ENCODE measurements around the gene PFKFB2. TPM values are rescaled to one million over a fixed set of nuclear protein-coding genes. Genes with fewer than 3 reads are reported as not detected.

PFKFB2 gene
- total RNA-seq, 1 donor from 2014 or later: 107 TPM

GRCh38 chr1:207112616-207113296, 59.7 kb downstream of the PFKFB2 start:
- no peaks in the 10 kb centered on the region for H3K9me3 ChIP-seq (replicated peaks)
- H3K36me3 ChIP-seq: no peaks in the 10 kb centered on the region
- peaks cover 13% of the 10 kb centered on the region for H3K27me3 ChIP-seq (ENCODE audit: low read depth)
- H3K27ac ChIP-seq (replicated peaks): no peak overlapping the region
- intact Hi-C loops (cut with micrococcal nuclease): no loop called here
- H3K4me1 ChIP-seq: no peaks in the 10 kb centered on the region
- DNase-seq: no peak
- H3K4me3 ChIP-seq: no peak overlapping the region
- TF ChIP-seq CTCF (IDR thresholded peaks at IDR 0.05; ENCODE audit: borderline replicate concordance): no peak

- Histone ChIP-seq H3K9me3 (replicated peaks) (no peaks in the 10 kb centered on the region), H3K36me3 (no peaks in the 10 kb centered on the region), H3K4me3 (no peak overlapping the region), H3K27ac (replicated peaks) (no peak overlapping the region), H3K27me3 (ENCODE audit: low read depth) (no peaks in the 10 kb centered on the region), H3K4me1 (no peaks in the 10 kb centered on the region)
- intact Hi-C loops (cut with micrococcal nuclease): no loop called here
- no peak for TF ChIP-seq CTCF (IDR thresholded peaks at IDR 0.05; ENCODE audit: borderline replicate concordance)
- DNase-seq: no peak
These were observed 62.2 kb downstream of the PFKFB2 start for GRCh38 chr1:207115269-207115668.

- intact Hi-C loops (cut with micrococcal nuclease): no loop called here
- peaks cover 30% of the 10 kb centered on the region for H3K9me3 ChIP-seq (replicated peaks)
- H3K27ac ChIP-seq (replicated peaks): no peak overlapping the region
- H3K36me3 ChIP-seq: no peaks in the 10 kb centered on the region
- H3K4me3 ChIP-seq: no peak overlapping the region
- DNase-seq: no peak
- no peaks in the 10 kb centered on the region for H3K4me1 ChIP-seq
- no peaks in the 10 kb centered on the region for H3K27me3 ChIP-seq (ENCODE audit: low read depth)
- TF ChIP-seq CTCF (IDR thresholded peaks at IDR 0.05; ENCODE audit: borderline replicate concordance): no peak
These were observed 71.3 kb downstream of the PFKFB2 start for GRCh38 chr1:207124389-207124788.

- TF ChIP-seq CTCF (IDR thresholded peaks at IDR 0.05; ENCODE audit: borderline replicate concordance): no peak
- DNase-seq: no peak
- intact Hi-C loops (cut with micrococcal nuclease): no loop called here
- H3K27ac ChIP-seq (replicated peaks): no peak overlapping the region
- no peaks in the 10 kb centered on the region for H3K27me3 ChIP-seq (ENCODE audit: low read depth)
- H3K36me3 ChIP-seq: no peaks in the 10 kb centered on the region
- no peaks in the 10 kb centered on the region for H3K4me1 ChIP-seq
- H3K4me3 ChIP-seq: no peak overlapping the region
- H3K9me3 ChIP-seq (replicated peaks): peaks cover 56% of the 10 kb centered on the region
These were observed 75.4 kb downstream of the PFKFB2 start for GRCh38 chr1:207128336-207128921.

GRCh38 chr1:207129053-207129452, 76.0 kb downstream of the PFKFB2 start:
- intact Hi-C loops (cut with micrococcal nuclease): no loop called here
- no peak for TF ChIP-seq CTCF (IDR thresholded peaks at IDR 0.05; ENCODE audit: borderline replicate concordance)
- peaks cover 56% of the 10 kb centered on the region for H3K9me3 ChIP-seq (replicated peaks)
- DNase-seq: no peak
- H3K27me3 ChIP-seq (ENCODE audit: low read depth): no peaks in the 10 kb centered on the region
- H3K4me1 ChIP-seq: no peaks in the 10 kb centered on the region
- H3K36me3 ChIP-seq: no peaks in the 10 kb centered on the region
- no peak overlapping the region for H3K27ac ChIP-seq (replicated peaks)
- no peak overlapping the region for H3K4me3 ChIP-seq

Other genes starting within 250 kb of the PFKFB2 start
- gene IL20, start 187.7 kb upstream of the PFKFB2 start, total RNA-seq: not detected
- gene IL24, start 155.8 kb upstream of the PFKFB2 start, total RNA-seq: not detected
- gene FCMR, start 131.3 kb upstream of the PFKFB2 start, total RNA-seq: 3.3 TPM
- gene PIGR, start 106.8 kb upstream of the PFKFB2 start, total RNA-seq: 0.91 TPM
- not detected for gene FCAMR, start 82.8 kb upstream of the PFKFB2 start, total RNA-seq
- 0.74 TPM for gene C1orf116, start 20.5 kb upstream of the PFKFB2 start, total RNA-seq
- gene YOD1, start 2.1 kb upstream of the PFKFB2 start, total RNA-seq: 4.2 TPM
- gene C4BPB, start 35.6 kb downstream of the PFKFB2 start, total RNA-seq: 0.30 TPM
- not detected for gene C4BPA, start 51.0 kb downstream of the PFKFB2 start, total RNA-seq

Measured in left ventricle myocardium inferior (tissue), 1 donor.